Right lobe of liver (tissue), 6 donors: ENCODE measurements around the gene PNLIPRP1. TPM values are rescaled to one million over a fixed set of nuclear protein-coding genes. Genes with fewer than 3 reads are reported as not detected.

Experiments used
- ATAC-seq, 4 donors: fragments of 200-7000 bp; cut with Tn5 transposase; one replicate each; pipeline ENCODE4 v1.9.1; 2020; ENCODE audit warnings: mild to moderate bottlenecking in 4 of 4, moderate library complexity in 4 of 4
- DNase-seq, 3 donors: peaks; one replicate each; pipeline ENCODE4 v3.0.0-alpha.2; 2020
- H3K27ac ChIP-seq, 3 donors: fragments of 200-600 bp; one replicate each; pipeline ENCODE4 v1.8.0; 2022
- H3K27me3 ChIP-seq, 2 donors: fragments of 200-600 bp; one replicate each; pipeline ENCODE4 v1.8.0; 2022
- H3K36me3 ChIP-seq, 4 donors: fragments of 200-600 bp; sonication (generic) in 1 of 4; one replicate each; pipeline versions ENCODE4 v1.5.1 to v1.8.0; 2017 to 2022; ENCODE audit warnings: control low read depth in 1 of 4
- H3K4me1 ChIP-seq, 4 donors: fragments of 200-600 bp; sonication (generic) in 1 of 4; one replicate each; pipeline versions ENCODE4 v1.5.1 to v1.8.0; 2017 to 2022; ENCODE audit warnings: control low read depth in 1 of 4
- H3K4me3 ChIP-seq, 3 donors: fragments of 200-600 bp; one replicate each; pipeline ENCODE4 v1.8.0; 2022
- H3K9me3 ChIP-seq, 4 donors: fragments of 200-600 bp; sonication (generic) in 1 of 4; one replicate each; pipeline versions ENCODE4 v1.5.1 to v1.8.0; 2017 to 2022; ENCODE audit warnings: control low read depth in 1 of 4
- CTCF ChIP-seq, 4 donors: fragments of 200-600 bp in 3 of 4; fragments of 450-650 bp in 1 of 4; IDR thresholded peaks; one replicate each; pipeline versions ENCODE4 v1.5.1 to v1.8.0; 2016 to 2022; ENCODE audit warnings: antibody characterized with exemption in 4 of 4, mild to moderate bottlenecking in 2 of 4
- POLR2A ChIP-seq: fragments of 450-650 bp; IDR thresholded peaks from one replicate; pipeline ENCODE4 v1.6.1; 2017; ENCODE audit warnings: antibody characterized with exemption, mild to moderate bottlenecking
- WGBS: methylation state at CpG from one replicate; pipeline ENCODE4 v1.1.6; 2018; ENCODE audit warnings: low coverage, low lambda C conversion rate; ENCODE audit not compliant: insufficient coverage; ENCODE audit errors: missing lambda C conversion rate; 5-methylcytosine and 5-hydroxymethylcytosine counted together
- intact Hi-C, 2 donors: fragments of 100-400 bp; cut with DNase I; formaldehyde crosslinking; loops; one replicate each; pipeline versions ENCODE4 v1.11.2 to v1.14.1; 2022
- total RNA-seq, 6 experiments: library from RNA; depleted of rRNA in 2 of 6; stranded (reverse); fragments of >200 nt in 2 of 6; fragmentation: NEBNext Ultra II Directional in 3 of 6; extraction: Animal tissue kit (Norgen Biotek cat#: 25700) in 3 of 6; gene quantifications; one replicate each; pipeline versions ENCODE4 v1.1.0 to v1.2.4, GENCODE V29; 2016 to 2023
- donor health status: DM: no; HTN: yes; CAD: no.
- donor health status: DM: no; HTN: no; CAD: no.
- donor health status: DM: no; HTN: no; CAD: no.
- donor health status: DM: no; HTN: yes; CAD: no.
- donor health status: DM: no; HTN: yes; CAD: no.

PNLIPRP1 gene
- total RNA-seq, 6 experiments from 2014 or later = not detected

- no peak for DNase-seq
- Histone ChIP-seq H3K27me3 (no peaks in the 10 kb centered on the region), H3K4me3 (no peak overlapping the region), H3K4me1 (no peaks in the 10 kb centered on the region), H3K36me3 (no peaks in the 10 kb centered on the region), H3K9me3 (no peaks in the 10 kb centered on the region), H3K27ac (no peak overlapping the region)
- no peak for ATAC-seq
- TF ChIP-seq CTCF (IDR thresholded peaks at IDR 0.05) (no peak), POLR2A (no peak)
- intact Hi-C loops = no loop called here
- WGBS = 69% methylated on average over 8 of the region's 11 CpGs
Observed at GRCh38 chr10:116634126-116634975, 43.6 kb downstream of the PNLIPRP1 start.

- ATAC-seq (no peak), DNase-seq (no peak)
- no peaks in the 10 kb centered on the region for H3K4me1 ChIP-seq
- H3K36me3 ChIP-seq = no peaks in the 10 kb centered on the region
- no peaks in the 10 kb centered on the region for H3K9me3 ChIP-seq
- no peak overlapping the region for H3K27ac ChIP-seq
- peaks cover 0 to 9% of the 10 kb centered on the region in 2 donors for H3K27me3 ChIP-seq
- TF ChIP-seq CTCF (IDR thresholded peaks at IDR 0.05) (no peak), POLR2A (no peak)
- H3K4me3 ChIP-seq = no peak overlapping the region
- intact Hi-C loops = no loop called here
Observed at GRCh38 chr10:116636385-116636784, 45.6 kb downstream of the PNLIPRP1 start.

GRCh38 chr10:116636976-116637375 lies 46.2 kb downstream of the PNLIPRP1 start:
- Histone ChIP-seq H3K9me3 (no peaks in the 10 kb centered on the region), H3K36me3 (no peaks in the 10 kb centered on the region), H3K27ac (no peak overlapping the region), H3K27me3 (peaks cover 0 to 9% of the 10 kb centered on the region in 2 donors), H3K4me3 (no peak overlapping the region), H3K4me1 (no peaks in the 10 kb centered on the region)
- ATAC-seq (no peak), DNase-seq (no peak)
- intact Hi-C loops = no loop called here
- TF ChIP-seq CTCF (IDR thresholded peaks at IDR 0.05) (no peak), POLR2A (no peak)
- 35% methylated on average over 2 of the region's 2 CpGs for WGBS

- Histone ChIP-seq H3K9me3 (no peaks in the 10 kb centered on the region), H3K4me1 (no peaks in the 10 kb centered on the region), H3K36me3 (no peaks in the 10 kb centered on the region), H3K27ac (no peak overlapping the region), H3K4me3 (no peak overlapping the region), H3K27me3 (peaks cover 0 to 9% of the 10 kb centered on the region in 2 donors)
- no peak for ATAC-seq
- intact Hi-C loops = no loop called here
- WGBS = 0% methylated on average over 1 of the region's 1 CpG
- no peak for DNase-seq
- TF ChIP-seq CTCF (IDR thresholded peaks at IDR 0.05) (no peak), POLR2A (no peak)
Observed at GRCh38 chr10:116637830-116638229, 47.1 kb downstream of the PNLIPRP1 start.
